Neuronal stem cell (in vitro differentiated cells): ENCODE results near the gene TIMM17A.
A peak's percentile ranks its signal among the peaks of the same experiment; 100 is the strongest.

Source experiments
- DNase-seq: peaks from one replicate; pipeline ENCODE4 v3.0.0-alpha.2; 2013; ENCODE audit warnings: low spot score
- H2AFZ ChIP-seq: one replicate; pipeline ENCODE4 v1.6.1; 2013; ENCODE audit warnings: mild to moderate bottlenecking, low read length, inconsistent platforms
- H2AK5ac ChIP-seq: 2 replicates; pipeline ENCODE4 v1.6.1; 2013; ENCODE audit warnings: low read depth, mild to moderate bottlenecking, inconsistent platforms, low read length, moderate library complexity, mixed read lengths
- H2BK120ac ChIP-seq: 2 replicates; pipeline ENCODE4 v1.6.1; 2013; ENCODE audit warnings: low read depth, mild to moderate bottlenecking, inconsistent platforms, low read length, moderate library complexity, mixed read lengths
- H2BK12ac ChIP-seq: one replicate; pipeline ENCODE4 v1.6.1; 2013; ENCODE audit warnings: low read length, inconsistent platforms
- H2BK15ac ChIP-seq: 2 replicates; pipeline ENCODE4 v1.6.1; 2013; ENCODE audit warnings: mild to moderate bottlenecking, low read length, inconsistent platforms, mixed read lengths
- H2BK5ac ChIP-seq: one replicate; pipeline ENCODE4 v1.6.1; 2013; ENCODE audit warnings: inconsistent platforms, mild to moderate bottlenecking, low read length, moderate library complexity
- H3K14ac ChIP-seq: one replicate; pipeline ENCODE4 v1.6.1; 2013; ENCODE audit warnings: low read length, inconsistent platforms
- H3K18ac ChIP-seq: 2 replicates; pipeline ENCODE4 v1.6.1; 2013; ENCODE audit warnings: low read length, inconsistent platforms
- H3K23ac ChIP-seq: 2 replicates; pipeline ENCODE4 v1.6.1; 2013; ENCODE audit warnings: low read depth, mild to moderate bottlenecking, mixed read lengths, low read length, inconsistent platforms; ENCODE audit not compliant: poor library complexity
- H3K27ac ChIP-seq: replicated peaks from 3 replicates; pipeline ENCODE4 v1.5.1; 2013; ENCODE audit warnings: low read length, inconsistent platforms
- H3K27me3 ChIP-seq, 3 experiments: 2 replicates each; pipeline ENCODE4 v1.6.1; 2013; ENCODE audit warnings: low read length in 3 of 3, mild to moderate bottlenecking in 2 of 3, inconsistent platforms in 1 of 3, low read depth in 1 of 3, mixed read lengths in 1 of 3, moderate library complexity in 1 of 3; ENCODE audit not compliant: control insufficient read depth in 3 of 3, insufficient read depth in 3 of 3
- H3K36me3 ChIP-seq, 2 donors: replicated peaks in 1 of 2; 2 replicates each; pipeline ENCODE4 v1.6.1; 2013; ENCODE audit warnings: low read length in 2 of 2; ENCODE audit not compliant: control insufficient read depth in 2 of 2, insufficient read depth in 2 of 2
- H3K4ac ChIP-seq: 2 replicates; pipeline ENCODE4 v1.6.1; 2013; ENCODE audit warnings: inconsistent platforms, mild to moderate bottlenecking, low read length, moderate library complexity
- H3K4me1 ChIP-seq, 2 donors: 1 replicate in 1 of 2; 2 replicates in 1 of 2; pipeline ENCODE4 v1.6.1; 2013; ENCODE audit warnings: low read length in 2 of 2, low read depth in 1 of 2; ENCODE audit not compliant: control insufficient read depth in 2 of 2, insufficient read depth in 1 of 2
- H3K4me2 ChIP-seq: one replicate; pipeline ENCODE4 v1.6.1; 2013; ENCODE audit warnings: mild to moderate bottlenecking, low read length, inconsistent platforms; ENCODE audit not compliant: insufficient read depth, poor library complexity, severe bottlenecking
- H3K4me3 ChIP-seq, 2 donors: 2 replicates each; pipeline ENCODE4 v1.5.1; 2013; ENCODE audit warnings: low read length in 2 of 2, mild to moderate bottlenecking in 2 of 2, inconsistent platforms in 1 of 2, moderate library complexity in 1 of 2
- H3K79me1 ChIP-seq: one replicate; pipeline ENCODE4 v1.6.1; 2013; ENCODE audit warnings: low read depth, mild to moderate bottlenecking, inconsistent platforms, low read length, moderate library complexity
- H3K9ac ChIP-seq: one replicate; pipeline ENCODE4 v1.6.1; 2013; ENCODE audit warnings: mild to moderate bottlenecking, low read depth, low read length, inconsistent platforms; ENCODE audit not compliant: poor library complexity
- H3K9me3 ChIP-seq, 2 donors: replicated peaks in 1 of 2; 2 replicates each; pipeline versions ENCODE3 to v1.6.1; 2013; ENCODE audit warnings: low read length in 2 of 2, mild to moderate bottlenecking in 2 of 2, inconsistent platforms in 1 of 2, low read depth in 1 of 2, mixed read lengths in 1 of 2, moderate library complexity in 1 of 2; ENCODE audit not compliant: control insufficient read depth in 2 of 2, insufficient read depth in 1 of 2
- H4K8ac ChIP-seq: one replicate; pipeline ENCODE4 v1.6.1; 2013; ENCODE audit warnings: low read depth, mild to moderate bottlenecking, inconsistent platforms, low read length, moderate library complexity
- H4K91ac ChIP-seq: one replicate; pipeline ENCODE4 v1.6.1; 2013; ENCODE audit warnings: low read length, low read depth, mild to moderate bottlenecking, inconsistent platforms; ENCODE audit not compliant: poor library complexity
- WGBS, 2 donors: extraction: QIAGEN DNeasy Blood & Tissue Kit; methylation state at CpG; one replicate each; pipeline ENCODE4 v1.1.7; 2013; ENCODE audit warnings: missing lambda C conversion rate in 2 of 2, mixed read lengths in 1 of 2; ENCODE audit not compliant: insufficient read length in 2 of 2, insufficient replicate concordance in 1 of 2; ENCODE audit errors: extremely low coverage in 2 of 2; 5-methylcytosine and 5-hydroxymethylcytosine counted together

The TIMM17A gene

GRCh38 chr1:201937624-201938213, 17.6 kb upstream of the TIMM17A start:
- Histone ChIP-seq H3K27ac (no peak overlapping the region), H3K9me3 (no peaks in the 10 kb centered on the region), H3K4me3 (no peak overlapping the region), H3K4ac (no peak overlapping the region), H3K79me1 (no peaks in the 10 kb centered on the region), H3K18ac (no peak overlapping the region), H3K36me3 (no peaks in the 10 kb centered on the region), H4K8ac (no peak overlapping the region), H3K27me3 (peaks cover 0 to 9% (median 0%) of the 10 kb centered on the region in 3 experiments), H3K4me2 (no peak overlapping the region), H3K14ac (no peak overlapping the region), H3K4me1 (peaks cover 11 to 16% of the 10 kb centered on the region in 2 donors), H2AK5ac (no peak overlapping the region), H3K23ac (no peak overlapping the region), H2BK15ac (no peak overlapping the region), H2BK120ac (no peak overlapping the region), H2BK12ac (no peak overlapping the region), H2BK5ac (no peak overlapping the region), H4K91ac (no peak overlapping the region), H3K9ac (no peak overlapping the region), H2AFZ (no peak overlapping the region)
- 100% methylated on average over 2 of the region's 5 CpGs; no CpG with 5 or more reads in 1 of the 2 donors for whole genome bisulfite sequencing, 2 donors
- no peak for DNase-seq

GRCh38 chr1:201938440-201939035, 16.8 kb upstream of the TIMM17A start:
- Histone ChIP-seq H4K8ac (no peak overlapping the region), H3K27me3 (peaks cover 0 to 13% (median 0%) of the 10 kb centered on the region in 3 experiments), H2AK5ac (no peak overlapping the region), H3K9me3 (no peaks in the 10 kb centered on the region), H3K14ac (no peak overlapping the region), H3K4me1 (peaks cover 11 to 16% of the 10 kb centered on the region in 2 donors), H3K9ac (no peak overlapping the region), H3K36me3 (no peaks in the 10 kb centered on the region), H3K23ac (no peak overlapping the region), H2BK120ac (no peak overlapping the region), H2AFZ (peak overlapping the region; percentile 52), H2BK15ac (no peak overlapping the region), H2BK5ac (no peak overlapping the region), H4K91ac (no peak overlapping the region), H3K79me1 (no peaks in the 10 kb centered on the region), H2BK12ac (no peak overlapping the region), H3K27ac (no peak overlapping the region), H3K18ac (no peak overlapping the region), H3K4me3 (no peak overlapping the region), H3K4ac (no peak overlapping the region), H3K4me2 (no peak overlapping the region)
- WGBS, 2 donors: no CpG with 5 or more reads among the region's 4 CpGs
- no peak for DNase-seq

- Histone ChIP-seq H3K18ac (no peak overlapping the region), H3K36me3 (no peaks in the 10 kb centered on the region), H3K23ac (no peak overlapping the region), H2AK5ac (no peak overlapping the region), H2BK5ac (no peak overlapping the region), H3K4me1 (peaks cover 9 to 12% of the 10 kb centered on the region in 2 donors), H3K4me3 (no peak overlapping the region), H3K4ac (no peak overlapping the region), H4K91ac (no peak overlapping the region), H4K8ac (no peak overlapping the region), H3K9me3 (no peaks in the 10 kb centered on the region), H3K27me3 (peaks cover 0 to 18% (median 0%) of the 10 kb centered on the region in 3 experiments), H3K27ac (no peak overlapping the region), H3K14ac (no peak overlapping the region), H3K79me1 (no peaks in the 10 kb centered on the region), H2BK120ac (no peak overlapping the region), H3K9ac (no peak overlapping the region), H2BK12ac (no peak overlapping the region), H2AFZ (no peak overlapping the region), H2BK15ac (no peak overlapping the region), H3K4me2 (no peak overlapping the region)
- no peak for DNase-seq
- no CpG with 5 or more reads among the region's 4 CpGs for WGBS, 2 donors
Measured at GRCh38 chr1:201939148-201939547, 16.2 kb upstream of the TIMM17A start.

- Histone ChIP-seq H2BK12ac (no peak overlapping the region), H3K27ac (no peak overlapping the region), H3K4ac (no peak overlapping the region), H3K23ac (no peak overlapping the region), H3K9ac (no peak overlapping the region), H3K4me3 (no peak overlapping the region), H3K79me1 (no peaks in the 10 kb centered on the region), H4K91ac (no peak overlapping the region), H3K14ac (no peak overlapping the region), H3K27me3 (peaks cover 0 to 21% (median 0%) of the 10 kb centered on the region in 3 experiments), H2AFZ (peak overlapping the region; percentile 51), H3K18ac (peak overlapping the region; percentile 27), H3K4me2 (no peak overlapping the region), H3K9me3 (no peaks in the 10 kb centered on the region), H4K8ac (no peak overlapping the region), H2AK5ac (peak overlapping the region; percentile 64), H2BK5ac (no peak overlapping the region), H3K4me1 (peaks cover 8 to 11% of the 10 kb centered on the region in 2 donors), H2BK15ac (no peak overlapping the region), H3K36me3 (no peaks in the 10 kb centered on the region), H2BK120ac (no peak overlapping the region)
- WGBS, 2 donors: no CpG with 5 or more reads among the region's 5 CpGs
- no peak for DNase-seq
Measured at GRCh38 chr1:201939574-201939973, 15.7 kb upstream of the TIMM17A start.
